GM12874 (cell line): Measurements from ENCODE around the gene SLC36A4.
A peak's percentile ranks its signal among the peaks of the same experiment; 100 is the strongest.

Experiments used
- TF ChIP-seq, protein P1 (sequence below): IDR thresholded peaks from 2 replicates; pipeline ENCODE4 v1.5.1; 2011; ENCODE audit warnings: low read depth, mild to moderate bottlenecking, control low read depth, low read length, moderate library complexity; ENCODE audit not compliant: insufficient read depth

SLC36A4 gene

DNA sequence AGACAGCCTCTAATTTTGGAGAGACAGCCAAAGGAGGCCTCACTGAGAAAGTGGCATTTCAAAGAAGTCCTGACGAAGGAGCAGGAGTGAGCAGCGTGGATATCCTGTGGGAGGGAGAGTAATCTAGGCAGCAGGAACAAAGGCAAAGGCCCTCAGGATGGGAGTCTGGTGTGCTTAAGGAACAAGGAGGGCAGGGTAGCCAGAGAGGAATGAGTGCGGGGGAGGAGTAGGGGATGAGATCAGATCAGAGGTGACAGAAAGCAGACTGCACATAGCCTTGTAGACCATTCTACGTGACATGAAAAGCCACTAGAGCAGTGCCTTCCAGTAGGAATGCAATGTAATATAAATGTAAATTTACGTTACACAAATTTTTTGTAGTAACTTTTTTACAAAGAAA, 5.6 kb downstream of the SLC36A4 start:
- TF ChIP-seq, protein P1, sequence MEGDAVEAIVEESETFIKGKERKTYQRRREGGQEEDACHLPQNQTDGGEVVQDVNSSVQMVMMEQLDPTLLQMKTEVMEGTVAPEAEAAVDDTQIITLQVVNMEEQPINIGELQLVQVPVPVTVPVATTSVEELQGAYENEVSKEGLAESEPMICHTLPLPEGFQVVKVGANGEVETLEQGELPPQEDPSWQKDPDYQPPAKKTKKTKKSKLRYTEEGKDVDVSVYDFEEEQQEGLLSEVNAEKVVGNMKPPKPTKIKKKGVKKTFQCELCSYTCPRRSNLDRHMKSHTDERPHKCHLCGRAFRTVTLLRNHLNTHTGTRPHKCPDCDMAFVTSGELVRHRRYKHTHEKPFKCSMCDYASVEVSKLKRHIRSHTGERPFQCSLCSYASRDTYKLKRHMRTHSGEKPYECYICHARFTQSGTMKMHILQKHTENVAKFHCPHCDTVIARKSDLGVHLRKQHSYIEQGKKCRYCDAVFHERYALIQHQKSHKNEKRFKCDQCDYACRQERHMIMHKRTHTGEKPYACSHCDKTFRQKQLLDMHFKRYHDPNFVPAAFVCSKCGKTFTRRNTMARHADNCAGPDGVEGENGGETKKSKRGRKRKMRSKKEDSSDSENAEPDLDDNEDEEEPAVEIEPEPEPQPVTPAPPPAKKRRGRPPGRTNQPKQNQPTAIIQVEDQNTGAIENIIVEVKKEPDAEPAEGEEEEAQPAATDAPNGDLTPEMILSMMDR: no peak

DNA sequence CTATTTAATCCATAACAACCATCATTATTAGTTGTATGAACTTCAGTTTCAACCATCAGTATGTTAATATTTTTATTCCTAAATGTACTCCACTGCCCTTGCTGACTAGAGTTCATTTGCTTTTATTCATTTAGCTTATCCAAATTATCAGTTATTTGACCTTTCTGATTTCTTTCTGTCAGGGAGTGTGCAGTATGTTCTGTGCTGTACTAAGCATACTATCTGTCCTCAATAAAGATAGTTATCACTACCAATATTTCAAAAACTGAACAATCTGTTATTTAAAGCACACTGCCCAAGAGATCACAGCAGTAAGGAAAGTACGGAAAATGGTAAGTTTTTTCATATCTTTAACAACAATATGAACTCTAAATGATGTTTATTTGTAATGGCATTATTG, 8.3 kb downstream of the SLC36A4 start:
- TF ChIP-seq, protein P1: no peak

DNA sequence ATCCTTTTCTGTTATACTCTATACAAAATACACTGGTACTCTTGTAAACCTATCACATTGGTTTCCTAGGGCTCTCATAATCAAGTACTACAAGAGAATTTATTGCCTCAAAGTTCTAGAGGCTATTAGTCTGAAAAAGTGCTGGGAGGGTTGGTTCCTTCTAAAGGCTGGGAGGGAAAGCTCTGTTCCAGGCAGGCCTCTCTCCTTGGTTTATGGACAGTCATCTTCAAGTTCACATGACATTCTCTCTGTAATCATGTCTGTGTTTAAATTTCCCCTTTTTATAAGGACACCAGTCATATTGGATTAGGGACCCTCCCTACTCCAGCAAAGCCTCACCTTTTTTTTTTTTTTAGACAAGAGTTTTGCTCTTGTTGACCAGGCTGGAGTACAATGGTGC, 9.1 kb downstream of the SLC36A4 start:
- TF ChIP-seq, protein P1: no peak

DNA sequence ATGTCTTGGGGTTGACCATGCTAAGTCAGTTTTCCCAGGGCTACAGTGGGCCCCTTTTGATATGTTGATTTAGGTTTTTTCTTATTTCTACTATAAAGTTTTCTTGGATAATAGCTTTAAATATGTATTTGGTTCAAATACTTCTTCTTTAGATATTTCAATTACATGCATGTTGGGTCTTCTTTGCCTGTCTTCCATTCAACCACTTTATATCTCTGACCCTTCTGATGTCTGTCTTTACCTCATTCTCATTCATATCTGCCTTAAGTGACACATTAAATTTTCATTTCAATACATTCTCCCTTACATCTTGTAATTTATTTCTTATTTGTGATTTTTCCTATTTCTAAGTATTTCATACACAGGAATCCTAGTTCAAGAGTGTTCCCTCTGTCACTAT, 10.5 kb downstream of the SLC36A4 start:
- TF ChIP-seq, protein P1: no peak

GRCh38 chr11:93169950-93170561, 27.7 kb downstream of the SLC36A4 start:
- TF ChIP-seq, protein P1: peak; percentile 27; the same call in 1 of the 2 replicates

GRCh38 chr11:93169143-93169542, 28.6 kb downstream of the SLC36A4 start:
- TF ChIP-seq, protein P1: no peak

GRCh38 chr11:93166862-93167261, 30.9 kb downstream of the SLC36A4 start:
- TF ChIP-seq, protein P1: no peak

GRCh38 chr11:93166194-93166593, 31.6 kb downstream of the SLC36A4 start:
- TF ChIP-seq, protein P1: no peak
